Heart left ventricle (tissue), 13 donors: ENCODE measurements around the gene MEIS2.

Source experiments
- POLR2A ChIP-seq, 2 donors: fragments of 450-650 bp; IDR thresholded peaks; one replicate each; pipeline ENCODE4 v1.6.1; 2017; ENCODE audit warnings: antibody characterized with exemption in 2 of 2, mild to moderate bottlenecking in 2 of 2, moderate library complexity in 2 of 2
- TF ChIP-seq, protein P1 (sequence below), 12 donors: fragments of 200-600 bp; sonication (generic) in 4 of 12; IDR thresholded peaks; one replicate each; pipeline versions ENCODE4 v1.5.0 to v1.8.0; 2018 to 2022; ENCODE audit warnings: antibody characterized with exemption in 12 of 12, mild to moderate bottlenecking in 5 of 12
- donor health status: ischemic (EF 13 %, LVEDD 7.1; RV severe dilation, severe dysfunction).
- donor health status: DM: no; HTN: yes; CAD: no.
- donor health status: DM: no; HTN: no; CAD: no.
- donor health status: ischemic (EF 25% LVEDD 6.9; RV normal size, moderate dysfunction).
- donor health status: ischemic (EF 25% LVEDD 5.7; RV mildly dilated, moderate dysfunction).
- donor health status: ischemic (EF 35%, LVEDD 5.7; RV mildly dilated, moderate dysfunction).
- donor health status: nonischemic (EF 11% LVEDD 7.7; RV severe dilation, severe dysfunction).
- donor health status: DM: yes; HTN: yes; CAD: no.
- donor health status: PGD.
- donor health status: ischemic (EF 29% LVEDD 5.4; RV normal size, mild dysfunction).
- donor health status: nonischemic (EF 23%, LVEDD 6.1; RV moderate dilation, normal function).

DNA sequence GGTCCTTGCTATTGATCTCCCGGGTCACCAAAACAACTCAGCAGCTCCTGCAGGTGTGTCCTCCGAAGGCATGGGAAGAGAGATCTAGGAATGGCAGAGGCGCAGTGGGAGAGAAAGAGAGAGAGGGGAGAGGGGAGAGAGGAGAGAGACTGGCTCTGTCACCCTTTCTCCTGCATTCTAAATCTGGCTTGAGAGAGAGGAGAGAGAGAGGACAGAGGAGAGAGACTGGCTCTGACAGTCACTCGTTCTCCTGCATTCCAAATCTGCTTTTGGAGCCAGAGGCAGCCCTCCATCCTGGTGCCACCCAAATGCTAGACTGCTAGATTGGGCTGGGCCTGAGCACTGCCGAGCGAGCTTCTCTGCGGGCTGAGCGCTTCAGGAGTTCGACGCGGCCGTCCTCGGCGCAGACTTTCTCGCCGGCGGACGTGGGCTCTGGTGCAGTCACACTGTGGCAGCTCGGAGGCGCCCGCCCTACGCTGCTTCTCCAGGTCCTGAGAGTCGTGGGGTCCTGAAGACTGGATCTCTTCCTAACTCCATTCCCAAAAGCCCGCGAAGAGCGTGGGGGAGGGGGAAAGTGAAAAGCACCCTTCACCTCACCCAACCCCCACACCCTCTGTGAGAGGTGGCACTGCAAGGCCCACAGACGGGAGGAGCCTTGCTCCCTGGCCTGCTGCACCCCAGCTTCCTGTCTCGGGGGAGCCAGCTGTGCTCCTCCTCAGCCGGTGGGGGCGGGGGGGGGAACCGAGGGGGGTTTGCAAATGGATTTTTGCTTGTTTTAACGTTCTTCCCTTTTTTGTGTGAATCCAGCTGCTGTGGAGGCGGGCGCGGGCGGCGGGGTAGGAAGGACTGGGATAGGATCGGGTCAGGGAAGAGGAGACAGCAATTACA is 222.3 kb downstream of the MEIS2 start:
- TF ChIP-seq, protein P1, sequence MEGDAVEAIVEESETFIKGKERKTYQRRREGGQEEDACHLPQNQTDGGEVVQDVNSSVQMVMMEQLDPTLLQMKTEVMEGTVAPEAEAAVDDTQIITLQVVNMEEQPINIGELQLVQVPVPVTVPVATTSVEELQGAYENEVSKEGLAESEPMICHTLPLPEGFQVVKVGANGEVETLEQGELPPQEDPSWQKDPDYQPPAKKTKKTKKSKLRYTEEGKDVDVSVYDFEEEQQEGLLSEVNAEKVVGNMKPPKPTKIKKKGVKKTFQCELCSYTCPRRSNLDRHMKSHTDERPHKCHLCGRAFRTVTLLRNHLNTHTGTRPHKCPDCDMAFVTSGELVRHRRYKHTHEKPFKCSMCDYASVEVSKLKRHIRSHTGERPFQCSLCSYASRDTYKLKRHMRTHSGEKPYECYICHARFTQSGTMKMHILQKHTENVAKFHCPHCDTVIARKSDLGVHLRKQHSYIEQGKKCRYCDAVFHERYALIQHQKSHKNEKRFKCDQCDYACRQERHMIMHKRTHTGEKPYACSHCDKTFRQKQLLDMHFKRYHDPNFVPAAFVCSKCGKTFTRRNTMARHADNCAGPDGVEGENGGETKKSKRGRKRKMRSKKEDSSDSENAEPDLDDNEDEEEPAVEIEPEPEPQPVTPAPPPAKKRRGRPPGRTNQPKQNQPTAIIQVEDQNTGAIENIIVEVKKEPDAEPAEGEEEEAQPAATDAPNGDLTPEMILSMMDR (IDR thresholded peaks at IDR 0.05), result peak in 1 of 12 donors; percentile 11
- TF ChIP-seq POLR2A (IDR thresholded peaks at IDR 0.05), result no peak
